KG1 (cell line): ENCODE results near the gene NCS1.

Source experiments
- DNase-seq: peaks from one replicate; lab custom pipeline; 2025; lab: John Stamatoyannopoulos, UW

The NCS1 gene

DNA sequence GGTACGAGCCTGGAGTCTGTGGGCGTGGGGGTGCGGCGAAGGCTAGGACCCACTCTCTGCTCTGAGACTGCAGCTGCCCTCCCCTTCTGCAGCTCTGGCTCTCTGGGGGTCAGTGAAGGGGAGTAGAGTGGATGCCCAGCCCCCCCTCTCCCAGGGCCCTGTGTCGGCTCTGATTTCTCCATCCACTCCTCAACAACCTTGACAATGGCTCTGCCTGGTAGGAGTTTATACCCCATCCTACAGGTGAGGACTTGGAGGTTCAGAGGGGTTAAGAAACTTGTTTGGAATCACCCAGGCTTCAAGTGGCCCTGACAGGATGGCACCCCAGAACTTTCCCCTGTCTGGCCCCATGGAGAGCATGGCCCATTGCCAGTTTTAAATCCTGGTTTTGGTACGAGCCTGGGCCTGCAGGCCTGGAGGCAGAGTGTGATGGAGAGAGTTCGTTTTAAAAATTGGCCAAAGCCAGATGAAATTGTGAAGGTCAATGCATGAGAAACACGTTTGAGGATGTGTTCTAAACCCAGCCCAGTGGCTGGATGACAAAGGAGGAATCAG is 22.3 kb downstream of the NCS1 start:
- DNase-seq, result no peak

DNA sequence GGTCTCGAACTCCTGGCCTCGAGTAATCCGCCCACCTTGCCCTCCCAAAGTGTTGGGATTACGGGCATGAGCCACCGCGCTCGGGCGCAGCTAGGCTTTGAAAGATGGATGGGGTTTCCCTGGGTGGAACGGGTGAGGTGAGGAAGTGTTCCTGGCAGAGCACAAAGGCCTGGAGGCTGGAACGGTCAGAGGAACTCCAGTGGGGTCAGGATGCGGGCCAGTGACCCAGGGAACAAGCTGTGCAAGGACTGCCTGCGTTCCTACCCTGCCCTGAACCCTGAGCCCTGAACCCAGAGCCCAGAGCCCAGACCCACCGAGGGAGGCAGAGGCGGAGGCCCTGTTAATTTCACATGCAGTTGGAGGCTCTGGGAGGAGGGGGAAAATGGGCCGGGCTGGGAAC is 23.4 kb downstream of the NCS1 start:
- DNase-seq, result no peak

- no peak for DNase-seq
Observed at GRCh38 chr9:130196643-130197042, 24.4 kb downstream of the NCS1 start.

DNA sequence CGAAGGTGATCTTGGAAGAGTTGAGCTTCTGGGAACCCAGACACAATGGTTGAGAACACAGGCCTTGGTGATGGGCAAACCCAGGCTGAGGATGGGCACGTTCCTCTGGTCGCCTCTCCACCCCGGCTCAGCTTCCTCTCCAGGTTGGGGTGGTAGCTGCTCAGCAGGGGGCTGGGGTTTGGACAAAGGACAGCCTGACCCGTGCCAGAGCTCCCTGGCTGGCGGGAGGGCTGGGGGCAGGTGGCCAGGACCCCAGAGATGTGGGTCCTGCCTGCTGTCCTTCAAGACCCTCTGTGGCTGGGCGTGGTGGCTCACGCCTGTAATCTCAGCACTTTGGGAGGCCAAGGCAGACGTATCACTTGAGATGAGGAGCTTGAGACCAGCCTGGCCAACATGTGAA is 25.2 kb downstream of the NCS1 start:
- no peak for DNase-seq

- DNase-seq, result no peak
Observed at GRCh38 chr9:130197888-130198287, 25.7 kb downstream of the NCS1 start.

DNA sequence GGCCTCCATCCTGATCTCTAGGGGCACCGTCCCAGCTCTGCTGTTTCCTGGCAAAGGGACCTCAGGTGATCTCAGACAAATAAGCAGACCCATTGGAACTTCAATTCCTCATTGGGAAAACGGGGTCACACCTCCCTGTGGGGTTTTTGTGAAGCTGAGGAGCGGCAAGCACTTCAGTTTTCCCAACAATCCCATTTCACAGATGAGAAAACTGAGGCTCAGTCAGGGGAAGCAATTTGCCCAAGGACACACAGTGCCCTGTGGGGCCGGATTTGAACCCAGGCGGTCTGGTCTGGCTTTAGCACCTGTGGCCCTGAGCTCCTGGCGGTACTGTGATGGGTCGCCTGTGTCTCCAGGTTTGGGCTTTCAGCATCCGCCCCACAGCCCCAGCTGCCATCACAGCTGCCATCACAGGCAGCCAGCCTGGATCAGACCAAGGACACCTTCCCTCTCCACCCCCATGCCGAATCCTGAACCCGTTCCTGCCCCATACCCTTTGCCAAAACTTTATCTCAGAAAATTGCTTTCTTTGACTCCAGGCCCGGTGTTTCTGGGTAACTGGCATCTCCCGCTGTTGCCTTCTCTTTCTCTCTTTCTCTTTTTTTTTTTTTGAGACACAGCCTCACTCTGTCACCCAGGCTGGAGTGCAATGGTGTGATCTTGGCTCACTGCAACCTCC is 26.4 kb downstream of the NCS1 start:
- DNase-seq, result no peak

- no peak for DNase-seq
Observed at GRCh38 chr9:130199605-130200004, 27.4 kb downstream of the NCS1 start.

DNA sequence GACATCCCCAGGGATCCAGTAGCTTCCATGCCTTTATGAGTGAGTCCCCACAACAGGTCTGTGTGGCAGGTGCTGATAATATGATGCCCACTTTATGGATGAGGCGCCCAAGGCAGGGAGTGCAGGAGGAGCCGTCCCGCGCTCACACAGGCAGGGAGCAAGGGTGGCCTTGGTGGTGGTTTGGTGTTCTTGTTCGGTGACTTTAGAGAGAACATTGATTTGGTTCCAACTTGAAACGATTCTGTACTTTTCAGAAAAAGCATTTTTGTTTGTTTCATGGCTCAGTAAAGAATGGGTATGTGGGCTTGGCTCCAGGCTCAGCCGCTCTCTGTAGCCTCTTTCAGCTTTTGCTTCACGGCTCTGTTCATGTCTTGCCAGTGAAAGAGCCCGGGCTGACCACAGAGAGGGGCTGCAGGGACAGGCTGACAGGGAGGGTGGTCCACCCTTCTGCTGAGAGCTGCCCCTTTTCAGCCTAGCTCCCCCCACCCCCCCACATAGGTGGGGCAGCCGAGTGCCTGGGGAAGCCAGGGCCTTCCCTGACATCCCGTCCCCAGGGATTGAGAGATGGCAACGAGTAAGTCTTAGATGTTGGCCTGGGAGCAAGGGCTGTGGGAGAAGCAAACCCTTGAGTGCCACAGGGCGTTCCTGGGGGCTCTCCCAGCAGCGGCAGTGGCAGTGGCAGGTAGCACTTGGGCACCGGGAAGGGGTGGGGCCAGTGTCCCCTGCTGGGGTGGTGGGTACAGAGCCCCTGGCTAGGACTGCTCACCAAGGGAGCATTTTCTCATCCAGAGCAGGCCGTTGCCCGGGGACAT is 28.0 kb downstream of the NCS1 start:
- DNase-seq, result no peak

GRCh38 chr9:130201399-130201873 is 29.2 kb downstream of the NCS1 start:
- no peak for DNase-seq

DNA sequence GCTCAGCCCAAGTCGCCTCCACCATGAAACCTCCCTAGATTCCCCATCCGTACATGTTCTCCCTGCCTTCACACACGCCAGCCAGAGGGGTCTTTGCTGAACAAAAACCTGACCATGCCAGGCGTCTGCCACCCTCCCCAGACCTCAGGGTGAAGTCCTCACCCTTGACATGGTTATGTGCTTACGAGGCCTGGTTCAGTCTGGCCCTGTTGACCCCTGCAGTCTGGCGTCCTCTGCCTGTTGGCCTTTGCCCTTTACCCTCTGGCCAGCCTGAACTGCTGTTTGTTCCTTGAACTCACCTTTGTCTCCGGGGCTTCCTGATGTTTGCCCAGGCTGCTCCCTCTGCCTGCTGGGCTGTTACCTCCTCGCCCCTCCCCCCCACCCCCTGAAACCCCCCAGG is 29.8 kb downstream of the NCS1 start:
- no peak for DNase-seq

GRCh38 chr9:130204341-130204740 is 32.1 kb downstream of the NCS1 start:
- DNase-seq, result no peak

- DNase-seq, result no peak
Observed at GRCh38 chr9:130204959-130205358, 32.8 kb downstream of the NCS1 start.

- DNase-seq, result no peak
Observed at GRCh38 chr9:130205912-130206311, 33.7 kb downstream of the NCS1 start.

GRCh38 chr9:130206579-130206978 is 34.4 kb downstream of the NCS1 start:
- no peak for DNase-seq

DNA sequence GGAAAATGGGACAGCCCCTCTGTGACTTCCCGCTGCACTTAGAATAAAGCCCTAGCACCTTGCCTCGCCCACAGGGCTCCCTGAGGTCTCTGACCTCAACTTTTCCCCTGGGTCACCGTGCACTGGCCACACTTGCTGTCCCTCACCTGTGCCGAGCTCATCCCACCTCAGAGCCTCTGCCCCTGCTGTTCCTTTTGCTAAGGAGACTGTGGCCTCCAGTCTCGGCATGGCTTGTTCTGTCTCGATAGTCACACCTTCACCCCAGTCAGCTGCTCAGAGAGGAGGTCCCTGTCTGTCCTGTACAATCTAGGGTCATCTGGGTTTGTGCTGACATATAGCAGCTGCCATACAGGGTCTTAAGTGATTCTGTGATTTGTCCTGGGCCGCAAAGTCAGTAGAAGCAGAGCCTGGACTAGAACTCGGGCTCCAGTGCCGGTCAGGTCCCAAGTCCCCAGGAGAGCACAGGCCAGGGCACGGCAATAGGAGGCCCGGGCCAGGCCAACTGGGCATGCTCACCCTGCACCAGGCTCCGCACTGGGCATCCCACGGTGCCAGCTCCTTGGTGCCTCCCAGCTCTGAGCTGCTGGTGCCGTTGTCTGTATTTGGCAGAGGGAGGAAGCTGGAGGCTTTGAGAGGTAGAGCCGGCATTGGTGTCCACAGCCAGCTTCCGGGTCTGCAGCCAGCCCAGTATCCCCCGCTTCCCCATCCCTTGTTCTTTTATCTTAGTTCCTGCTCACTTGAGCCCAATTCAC is 35.2 kb downstream of the NCS1 start:
- DNase-seq, result no peak

- DNase-seq, result no peak
Observed at GRCh38 chr9:130208600-130209347, 36.6 kb downstream of the NCS1 start.

DNA sequence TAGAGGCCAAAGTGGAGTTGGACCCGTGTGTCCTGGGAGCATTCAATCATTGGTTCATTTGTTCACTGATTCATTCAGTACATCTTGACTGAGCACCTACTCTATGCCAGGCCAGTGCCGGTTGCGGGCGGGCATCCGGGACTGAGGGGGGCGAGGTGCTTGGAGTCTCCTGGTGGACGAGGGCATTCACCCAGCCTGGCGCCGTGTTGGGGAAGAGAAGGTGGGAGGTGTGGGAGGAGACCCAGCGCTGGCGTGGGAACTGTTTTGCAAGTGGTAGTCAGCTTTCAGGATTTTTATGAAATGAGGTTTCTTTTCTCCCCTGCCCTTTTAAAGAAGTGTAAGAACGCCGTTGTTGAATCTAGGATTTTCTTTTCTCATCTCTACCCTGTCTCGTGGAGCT is 37.2 kb downstream of the NCS1 start:
- no peak for DNase-seq

DNA sequence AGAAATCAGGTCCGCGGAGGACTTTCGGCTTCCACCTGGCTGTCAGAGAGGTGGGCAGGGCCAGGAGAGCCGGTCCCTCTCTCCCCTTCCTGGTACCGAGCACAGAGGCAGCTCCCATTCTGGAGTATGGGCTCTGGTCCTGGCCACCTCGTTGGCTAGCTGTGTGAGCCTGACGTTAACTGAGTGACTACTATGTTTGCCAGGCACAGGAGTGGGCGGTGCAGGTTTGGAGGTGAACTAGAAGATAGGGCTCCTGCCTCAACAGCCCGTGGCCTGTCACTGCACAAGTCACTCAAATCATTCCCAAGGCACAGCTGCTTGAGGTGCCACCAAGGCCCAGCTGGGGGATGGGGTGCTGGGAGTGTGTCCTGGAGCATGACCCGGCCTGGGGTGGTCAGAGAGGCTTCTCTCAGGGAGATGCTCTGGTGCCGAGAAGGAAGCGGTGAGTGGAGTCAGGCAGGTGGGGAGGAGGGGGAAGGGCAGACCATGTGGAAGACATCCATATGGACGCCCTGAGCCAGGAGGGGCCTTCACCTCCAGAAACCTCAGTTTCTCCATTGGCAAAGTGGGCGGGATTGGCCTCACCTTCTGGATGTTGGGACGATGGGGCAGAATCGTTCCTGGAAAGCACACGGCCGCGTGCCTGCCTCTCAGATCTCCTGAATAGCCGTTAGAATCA is 39.5 kb downstream of the NCS1 start:
- DNase-seq, result no peak

- DNase-seq, result no peak
Observed at GRCh38 chr9:130212543-130213297, 40.5 kb downstream of the NCS1 start.
